BJ (cell line): Measurements from ENCODE around the gene RANBP3. TPM values are rescaled to one million over a fixed set of nuclear protein-coding genes. Genes with fewer than 3 reads are reported as not detected.

ENCODE experiments used
- CTCF ChIA-PET: fragments of 350-600 bp; formaldehyde crosslinking; extraction: SDS; loops from one replicate; lab custom pipeline; 2021; ENCODE audit warnings: antibody characterized with exemption, inconsistent platforms; lab: Yijun Ruan, JAX
- POLR2A ChIA-PET: fragments of 300-600 bp; sonication (Branson Sonifier 250); formaldehyde crosslinking; extraction: SDS; loops from one replicate; lab custom pipeline; 2021; ENCODE audit warnings: antibody characterized with exemption; lab: Charles Lee
- DNase-seq: peaks from one replicate; pipeline ENCODE4 v3.0.0-alpha.2; 2011; ENCODE audit warnings: low read depth
- H3K27me3 ChIP-seq: 2 replicates; pipeline ENCODE4 v1.6.0; 2011; ENCODE audit warnings: low read length; ENCODE audit not compliant: control insufficient read depth, insufficient read depth
- H3K36me3 ChIP-seq: 2 replicates; pipeline ENCODE4 v1.5.1; 2011; ENCODE audit warnings: low read length; ENCODE audit not compliant: control insufficient read depth, insufficient read depth
- H3K4me3 ChIP-seq: 2 replicates; pipeline ENCODE4 v1.5.1; 2011; ENCODE audit warnings: low read depth, mild to moderate bottlenecking, control low read depth, low read length
- CTCF ChIP-seq: IDR thresholded peaks from 2 replicates; pipeline ENCODE4 v1.5.1; 2011; ENCODE audit warnings: low read depth, mild to moderate bottlenecking, control low read depth, inconsistent platforms, low read length, moderate library complexity; ENCODE audit not compliant: insufficient read depth
- polyA plus RNA-seq: library from polyadenylated mRNA; depleted of rRNA; stranded (reverse); fragments of >200 nt; gene quantifications from 2 replicates; pipeline ENCODE4 v1.2.3, GENCODE V29; 2011

Gene RANBP3
- polyA plus RNA-seq, 1 experiment, result 68.6 TPM

- Histone ChIP-seq H3K4me3 (no peak overlapping the region), H3K27me3 (no peaks in the 10 kb centered on the region), H3K36me3 (peaks cover 12% of the 10 kb centered on the region)
- POLR2A ChIA-PET, result interaction anchor here (0.6 kb wide), 1 partner anchor 8 kb away, joined by 3 read pairs; no protein-coding TSS in a partner anchor
- no peak for TF ChIP-seq CTCF
- DNase-seq, result no peak
- CTCF ChIA-PET, result interaction anchor here (1.6 to 12.1 kb wide), 2 partner anchors 14 to 150 kb away, joined by 4 to 78 read pairs; no protein-coding TSS in a partner anchor
Measured at GRCh38 chr19:5953680-5954213, 24.2 kb downstream of the RANBP3 start.

GRCh38 chr19:5953030-5953589 lies 24.8 kb downstream of the RANBP3 start:
- DNase-seq, result no peak
- ChIA-PET CTCF (interaction anchor here (1.5 to 12.1 kb wide), 2 partner anchors 10 to 14 kb away, joined by 3 to 78 read pairs; no protein-coding TSS in a partner anchor), POLR2A (interaction anchor here (0.6 kb wide), 1 partner anchor 8 kb away, joined by 3 read pairs; no protein-coding TSS in a partner anchor)
- Histone ChIP-seq H3K36me3 (peaks cover 10% of the 10 kb centered on the region), H3K27me3 (no peaks in the 10 kb centered on the region), H3K4me3 (no peak overlapping the region)
- no peak for TF ChIP-seq CTCF

- TF ChIP-seq CTCF, result no peak
- no peak for DNase-seq
- H3K27me3 ChIP-seq, result no peaks in the 10 kb centered on the region
- H3K36me3 ChIP-seq, result peaks cover 10% of the 10 kb centered on the region
- H3K4me3 ChIP-seq, result no peak overlapping the region
- CTCF ChIA-PET, result interaction anchor here (0.6 to 12.1 kb wide), 5 partner anchors 9 to 35 kb away, joined by 3 to 78 read pairs (median 3); no protein-coding TSS in a partner anchor
- POLR2A ChIA-PET, result no interaction called here
Measured at GRCh38 chr19:5952193-5953029, 25.5 kb downstream of the RANBP3 start.

GRCh38 chr19:5951338-5951861 lies 26.5 kb downstream of the RANBP3 start:
- ChIA-PET POLR2A (no interaction called here), CTCF (interaction anchor here (1.1 to 12.1 kb wide), 4 partner anchors 8 to 35 kb away, joined by 3 to 78 read pairs (median 4); no protein-coding TSS in a partner anchor)
- no peak for DNase-seq
- Histone ChIP-seq H3K4me3 (no peak overlapping the region), H3K27me3 (no peaks in the 10 kb centered on the region), H3K36me3 (peaks cover 9% of the 10 kb centered on the region)
- TF ChIP-seq CTCF, result no peak
